Kidney (tissue), 14 donors: ENCODE results near the gene AQP4. TPM values are rescaled to one million over a fixed set of nuclear protein-coding genes. Genes with fewer than 3 reads are reported as not detected.

Source experiments
- DNase-seq, 5 donors: peaks; one replicate each; pipeline ENCODE4 v3.0.0-alpha.2; 2013 to 2020
- FAIRE-seq: peaks from 2 replicates; lab custom pipeline; 2012; peaks lifted over from hg19 to GRCh38; lab: Jason Lieb, UNC
- H3K27ac ChIP-seq, 2 donors: one replicate each; pipeline ENCODE4 v1.7.0; 2013; ENCODE audit warnings: low read depth in 2 of 2, low read length in 2 of 2, inconsistent platforms in 1 of 2
- H3K27me3 ChIP-seq: one replicate; pipeline ENCODE4 v1.7.1; 2013; ENCODE audit warnings: low read length, inconsistent platforms; ENCODE audit not compliant: control insufficient read depth, insufficient read depth
- H3K36me3 ChIP-seq, 3 donors: one replicate each; pipeline versions ENCODE4 v1.7.0 to v1.7.1; 2013; ENCODE audit warnings: low read length in 3 of 3, control low read depth in 1 of 3, inconsistent platforms in 1 of 3; ENCODE audit not compliant: insufficient read depth in 3 of 3, control insufficient read depth in 2 of 3
- H3K4me1 ChIP-seq, 3 donors: one replicate each; pipeline versions ENCODE4 v1.7.0 to v1.7.1; 2013; ENCODE audit warnings: low read length in 3 of 3, inconsistent platforms in 1 of 3, low read depth in 1 of 3; ENCODE audit not compliant: control insufficient read depth in 2 of 3, insufficient read depth in 2 of 3
- H3K4me3 ChIP-seq, 3 donors: one replicate each; pipeline versions ENCODE4 v1.7.0 to v1.8.1; 2013; ENCODE audit warnings: low read length in 3 of 3, control low read depth in 1 of 3, inconsistent platforms in 1 of 3
- H3K9ac ChIP-seq, 3 donors: one replicate each; pipeline versions ENCODE4 v1.7.0 to v1.7.1; 2013; ENCODE audit warnings: low read length in 3 of 3, control low read depth in 1 of 3, inconsistent platforms in 1 of 3
- H3K9me3 ChIP-seq, 3 donors: one replicate each; pipeline versions ENCODE4 v1.7.0 to v1.7.1; 2013; ENCODE audit warnings: low read length in 3 of 3, control low read depth in 1 of 3, inconsistent platforms in 1 of 3; ENCODE audit not compliant: control insufficient read depth in 2 of 3, insufficient read depth in 1 of 3
- CTCF ChIP-seq: IDR thresholded peaks from 3 replicates; pipeline ENCODE4 v1.5.1; 2012; ENCODE audit warnings: mild to moderate bottlenecking, moderate library complexity, borderline replicate concordance; ENCODE audit not compliant: insufficient read depth; ENCODE audit errors: extremely low read depth
- intact Hi-C: fragments of 100-400 bp; cut with DNase I; formaldehyde crosslinking; loops from one replicate; pipeline ENCODE4 v1.11.1; 2022
- polyA plus RNA-seq: library from polyadenylated mRNA; stranded (reverse); fragments of 350-450 nt; fragmentation: Illumina TruSeq; extraction: RNeasy Lipid Tissue Mini Kit (QIAGEN cat#74804); gene quantifications from one replicate; pipeline ENCODE4 v1.2.3, GENCODE V29; 2014; ENCODE audit warnings: low read depth, low replicate concordance; ENCODE audit not compliant: insufficient read depth
- total RNA-seq: library from RNA; stranded (reverse); fragmentation: NEBNext Ultra II Directional; extraction: Animal tissue kit (Norgen Biotek cat#: 25700); gene quantifications from one replicate; pipeline ENCODE4 v1.2.1, GENCODE V29; 2021
- donor health status: control.
- donor health status: control.
- donor health status: control.
- donor health status: control.
- donor health status: control.
- donor health status: DM: yes; HTN: yes; CAD: no.
- donor health status: Normal renal cell carcinoma (clear cell type).

Gene AQP4
- total and polyA plus RNA-seq, 2 donors from 2014 or later = 1.1 to 11.6 TPM

DNA sequence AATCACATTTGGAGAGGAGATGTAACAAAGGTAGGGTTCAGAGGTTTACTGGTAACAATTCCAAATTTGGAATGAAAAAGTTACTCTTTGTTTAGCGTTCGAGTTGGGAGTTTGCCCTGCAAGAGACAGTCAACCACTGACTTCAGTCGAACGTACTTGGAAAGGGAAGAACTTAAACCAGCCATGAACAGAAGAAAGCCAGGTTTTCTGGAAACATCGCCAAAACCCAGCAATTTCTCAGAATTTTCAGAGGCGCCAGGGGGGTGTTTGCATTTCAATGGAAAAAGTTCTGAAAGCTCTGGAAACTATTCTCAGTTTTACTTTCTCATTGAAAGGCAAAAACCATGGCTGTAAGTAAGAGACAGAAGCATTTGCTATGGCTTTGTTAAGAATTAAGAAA, 28.5 kb upstream of the AQP4 start:
- Histone ChIP-seq H3K27ac (no peak overlapping the region), H3K4me3 (no peak overlapping the region), H3K36me3 (no peaks in the 10 kb centered on the region), H3K27me3 (no peaks in the 10 kb centered on the region), H3K9ac (no peak overlapping the region), H3K9me3 (no peaks in the 10 kb centered on the region), H3K4me1 (no peaks in the 10 kb centered on the region)
- FAIRE-seq (no peak), DNase-seq (no peak)
- TF ChIP-seq CTCF = no peak
- intact Hi-C loops = no loop called here

GRCh38 chr18:26888259-26888658, 22.8 kb upstream of the AQP4 start:
- Histone ChIP-seq H3K36me3 (no peaks in the 10 kb centered on the region), H3K4me3 (no peak overlapping the region), H3K9me3 (no peaks in the 10 kb centered on the region), H3K4me1 (no peaks in the 10 kb centered on the region), H3K27me3 (no peaks in the 10 kb centered on the region), H3K9ac (no peak overlapping the region), H3K27ac (no peak overlapping the region)
- DNase-seq (no peak), FAIRE-seq (peak; percentile 51)
- no peak for TF ChIP-seq CTCF
- intact Hi-C loops = no loop called here

DNA sequence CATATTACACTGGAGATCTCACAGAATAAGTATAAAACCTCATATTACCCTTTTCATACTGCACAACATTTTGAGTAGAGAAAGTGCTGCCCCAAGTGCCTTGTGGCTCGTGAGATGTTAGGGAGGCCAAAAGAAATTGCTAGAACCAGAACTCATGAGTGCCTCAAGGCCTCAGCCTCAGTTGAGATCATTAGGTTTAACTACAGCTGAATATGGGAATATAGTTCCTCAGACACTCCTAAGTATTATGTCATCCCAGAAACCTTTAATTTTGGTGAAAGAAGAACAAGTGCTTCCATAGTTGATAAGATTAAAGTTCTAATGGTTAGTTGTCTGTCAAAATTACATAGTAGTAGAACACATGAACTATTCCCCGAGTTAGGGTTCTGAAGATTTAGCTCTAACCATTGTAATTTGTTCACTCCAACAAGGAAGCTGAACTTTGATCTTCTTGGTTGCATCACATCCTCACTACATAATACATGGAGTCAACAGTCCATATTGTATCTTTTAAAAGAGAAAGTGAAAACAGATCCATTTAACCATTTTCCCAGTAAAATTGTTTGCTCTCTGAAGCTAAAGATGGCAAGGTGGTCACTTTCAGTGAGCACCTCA, 9.6 kb upstream of the AQP4 start:
- no peaks in the 10 kb centered on the region for H3K27me3 ChIP-seq
- no peak for DNase-seq
- H3K9me3 ChIP-seq = no peaks in the 10 kb centered on the region
- H3K36me3 ChIP-seq = no peaks in the 10 kb centered on the region
- H3K9ac ChIP-seq = no peak overlapping the region
- no peak for FAIRE-seq
- H3K4me3 ChIP-seq = no peak overlapping the region
- intact Hi-C loops = no loop called here
- H3K4me1 ChIP-seq = no peaks in the 10 kb centered on the region
- TF ChIP-seq CTCF = no peak
- no peak overlapping the region for H3K27ac ChIP-seq

DNA sequence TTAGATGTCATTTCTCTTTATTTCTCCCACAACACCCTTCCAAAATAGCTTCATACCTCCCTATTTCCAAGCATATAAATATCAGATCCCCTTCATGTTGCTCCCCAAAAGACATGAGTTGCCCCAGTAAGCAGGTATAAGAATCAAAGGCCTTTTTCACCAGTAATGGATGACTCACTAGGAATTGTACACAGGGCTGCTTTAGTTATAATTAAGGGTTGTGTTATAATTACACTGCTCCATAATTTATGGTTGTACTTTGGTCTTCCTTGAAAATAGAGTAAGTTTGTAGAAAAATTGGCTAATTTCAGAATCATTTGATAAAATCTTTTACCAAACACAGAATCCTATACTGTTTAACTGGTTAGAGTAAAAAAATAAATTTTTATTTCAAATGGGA, 8.8 kb upstream of the AQP4 start:
- intact Hi-C loops = no loop called here
- H3K27ac ChIP-seq = no peak overlapping the region
- DNase-seq (no peak), FAIRE-seq (no peak)
- H3K36me3 ChIP-seq = no peaks in the 10 kb centered on the region
- no peak overlapping the region for H3K4me3 ChIP-seq
- no peaks in the 10 kb centered on the region for H3K4me1 ChIP-seq
- H3K9ac ChIP-seq = no peak overlapping the region
- TF ChIP-seq CTCF = no peak
- H3K9me3 ChIP-seq = no peaks in the 10 kb centered on the region
- no peaks in the 10 kb centered on the region for H3K27me3 ChIP-seq
